GM18507 (cell line): Measurements from ENCODE around the gene MED4.
A peak's percentile ranks its signal among the peaks of the same experiment; 100 is the strongest.

Experiments
- DNase-seq: peaks from one replicate; pipeline ENCODE4 v3.0.0; 2011; ENCODE audit warnings: low read depth; ENCODE audit not compliant: insufficient read length; ENCODE audit errors: extremely low spot score
- FAIRE-seq: peaks from 2 replicates; lab custom pipeline; 2011; peaks lifted over from hg19 to GRCh38; lab: Jason Lieb, UNC

Gene MED4

GRCh38 chr13:48042894-48043293 lies 52.0 kb downstream of the MED4 start:
- no peak for DNase-seq
- FAIRE-seq = no peak

- FAIRE-seq = no peak
- no peak for DNase-seq
Measured at GRCh38 chr13:48040896-48041295, 54.0 kb downstream of the MED4 start.

- DNase-seq (no peak), FAIRE-seq (no peak)
Measured at GRCh38 chr13:48040049-48040448, 54.9 kb downstream of the MED4 start.

GRCh38 chr13:48038761-48039160 lies 56.1 kb downstream of the MED4 start:
- DNase-seq (no peak), FAIRE-seq (no peak)

GRCh38 chr13:48037346-48038173 lies 57.3 kb downstream of the MED4 start, which contains the start of gene NUDT15:
Gene NUDT15, plus strand, starts transcription at chr13:48037726. Its CDS starts 21 bp downstream, at chr13:48037747.
- DNase-seq (peak; percentile 91), FAIRE-seq (peak; percentile 99)

- FAIRE-seq = no peak
- DNase-seq = no peak
Measured at GRCh38 chr13:48029859-48030258, 65.0 kb downstream of the MED4 start.

- FAIRE-seq = no peak
- no peak for DNase-seq
Measured at GRCh38 chr13:48028066-48028465, 66.8 kb downstream of the MED4 start.
